OCI-LY3 (cell line): ENCODE results near the gene DNAH7.

Experiments used
- EZH2phosphoT487 ChIP-seq: fragments of 200-600 bp; shearing (Covaris generic); IDR thresholded peaks from 2 replicates; pipeline ENCODE4 v1.6.1; 2018; ENCODE audit warnings: antibody characterized with exemption, mixed run types, low read depth
- TF ChIP-seq, protein P1 (sequence below): fragments of 200-600, 300-600 bp; sonication (generic); IDR thresholded peaks from 2 replicates; pipeline ENCODE4 v1.5.1; 2014; ENCODE audit warnings: antibody characterized with exemption, low read length, low read depth

DNA sequence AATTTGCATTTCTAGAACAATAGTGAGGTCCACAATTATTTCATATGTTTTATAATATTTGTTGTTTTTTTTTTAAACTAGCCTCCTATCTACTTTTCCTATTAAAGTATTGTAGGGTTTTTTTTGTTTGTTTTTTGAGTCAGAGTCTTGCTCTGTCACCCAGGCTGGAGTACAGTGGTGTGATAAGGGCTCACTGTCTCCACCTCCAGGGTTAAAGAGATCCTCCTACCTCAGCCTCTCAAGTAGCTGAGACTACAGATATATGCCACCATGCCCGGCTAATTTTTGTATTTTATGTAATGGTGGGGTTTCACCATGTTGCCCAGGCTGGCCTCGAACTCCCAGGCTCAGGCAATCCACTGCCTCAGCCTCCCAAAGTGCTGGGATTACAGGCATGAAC lies 289.1 kb downstream of the DNAH7 start:
- TF ChIP-seq, protein P1, sequence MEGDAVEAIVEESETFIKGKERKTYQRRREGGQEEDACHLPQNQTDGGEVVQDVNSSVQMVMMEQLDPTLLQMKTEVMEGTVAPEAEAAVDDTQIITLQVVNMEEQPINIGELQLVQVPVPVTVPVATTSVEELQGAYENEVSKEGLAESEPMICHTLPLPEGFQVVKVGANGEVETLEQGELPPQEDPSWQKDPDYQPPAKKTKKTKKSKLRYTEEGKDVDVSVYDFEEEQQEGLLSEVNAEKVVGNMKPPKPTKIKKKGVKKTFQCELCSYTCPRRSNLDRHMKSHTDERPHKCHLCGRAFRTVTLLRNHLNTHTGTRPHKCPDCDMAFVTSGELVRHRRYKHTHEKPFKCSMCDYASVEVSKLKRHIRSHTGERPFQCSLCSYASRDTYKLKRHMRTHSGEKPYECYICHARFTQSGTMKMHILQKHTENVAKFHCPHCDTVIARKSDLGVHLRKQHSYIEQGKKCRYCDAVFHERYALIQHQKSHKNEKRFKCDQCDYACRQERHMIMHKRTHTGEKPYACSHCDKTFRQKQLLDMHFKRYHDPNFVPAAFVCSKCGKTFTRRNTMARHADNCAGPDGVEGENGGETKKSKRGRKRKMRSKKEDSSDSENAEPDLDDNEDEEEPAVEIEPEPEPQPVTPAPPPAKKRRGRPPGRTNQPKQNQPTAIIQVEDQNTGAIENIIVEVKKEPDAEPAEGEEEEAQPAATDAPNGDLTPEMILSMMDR = no peak
- no peak for TF ChIP-seq EZH2phosphoT487
